Sciatic nerve (tissue), 1 donor: ENCODE results near the gene CPT1A. TPM values are rescaled to one million over a fixed set of nuclear protein-coding genes. Genes with fewer than 3 reads are reported as not detected.

Source experiments
- total RNA-seq: library from RNA; stranded (reverse); fragmentation: NEBNext Ultra II Directional; extraction: Animal tissue kit (Norgen Biotek cat#: 25700); gene quantifications from one replicate; pipeline ENCODE4 v1.2.1, GENCODE V29; 2021
- donor health status: DM: no; HTN: no; CAD: no.

The CPT1A gene
- total RNA-seq, 1 donor from 2014 or later = 55.9 TPM

Other genes with a start within 250 kb of the CPT1A start
- not detected for gene GAL, start 157.4 kb downstream of the CPT1A start, total RNA-seq
- gene TESMIN, start 90.4 kb downstream of the CPT1A start, total RNA-seq = 1.5 TPM
- gene MRPL21, start 61.9 kb upstream of the CPT1A start, total RNA-seq = 30.7 TPM
- gene IGHMBP2, start 62.0 kb upstream of the CPT1A start, total RNA-seq = 27.0 TPM
- not detected for gene MRGPRD, start 139.1 kb upstream of the CPT1A start, total RNA-seq
- gene MRGPRF, start 171.3 kb upstream of the CPT1A start, total RNA-seq = 39.5 TPM
- gene TPCN2, start 207.0 kb upstream of the CPT1A start, total RNA-seq = 36.2 TPM